Measurements from ENCODE around the gene LRRC61.

DNA sequence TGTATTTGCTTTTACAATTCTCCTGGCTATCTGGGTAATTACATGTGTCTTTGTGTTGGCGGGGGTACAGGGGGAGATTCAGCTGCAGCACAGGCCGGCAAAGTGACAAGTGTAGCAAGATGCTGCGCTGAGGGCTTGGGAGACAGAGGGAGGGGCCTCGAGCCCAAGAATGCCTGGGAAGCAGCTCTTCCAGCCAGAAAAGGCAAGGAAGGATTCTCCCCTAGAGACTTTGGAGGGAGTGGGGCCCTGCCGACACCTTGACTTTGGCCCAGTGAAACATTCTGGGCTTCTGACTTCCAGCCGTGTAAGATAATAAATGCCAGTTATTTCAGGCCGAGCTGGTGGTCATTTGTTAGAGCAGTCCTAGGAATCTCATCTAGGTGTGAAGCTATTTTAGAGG is 38.2 kb downstream of the LRRC61 start:
- TF ChIP-seq, protein P1, sequence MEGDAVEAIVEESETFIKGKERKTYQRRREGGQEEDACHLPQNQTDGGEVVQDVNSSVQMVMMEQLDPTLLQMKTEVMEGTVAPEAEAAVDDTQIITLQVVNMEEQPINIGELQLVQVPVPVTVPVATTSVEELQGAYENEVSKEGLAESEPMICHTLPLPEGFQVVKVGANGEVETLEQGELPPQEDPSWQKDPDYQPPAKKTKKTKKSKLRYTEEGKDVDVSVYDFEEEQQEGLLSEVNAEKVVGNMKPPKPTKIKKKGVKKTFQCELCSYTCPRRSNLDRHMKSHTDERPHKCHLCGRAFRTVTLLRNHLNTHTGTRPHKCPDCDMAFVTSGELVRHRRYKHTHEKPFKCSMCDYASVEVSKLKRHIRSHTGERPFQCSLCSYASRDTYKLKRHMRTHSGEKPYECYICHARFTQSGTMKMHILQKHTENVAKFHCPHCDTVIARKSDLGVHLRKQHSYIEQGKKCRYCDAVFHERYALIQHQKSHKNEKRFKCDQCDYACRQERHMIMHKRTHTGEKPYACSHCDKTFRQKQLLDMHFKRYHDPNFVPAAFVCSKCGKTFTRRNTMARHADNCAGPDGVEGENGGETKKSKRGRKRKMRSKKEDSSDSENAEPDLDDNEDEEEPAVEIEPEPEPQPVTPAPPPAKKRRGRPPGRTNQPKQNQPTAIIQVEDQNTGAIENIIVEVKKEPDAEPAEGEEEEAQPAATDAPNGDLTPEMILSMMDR (conservative IDR thresholded peaks at IDR 0.05 in 1 of 2, IDR thresholded peaks at IDR 0.05 in 1 of 2; ENCODE audit: extremely low read depth in 1 of 2, insufficient read depth in 1 of 2, low read depth in 1 of 2, low read length in 2 of 2), result no peak
- TF ChIP-seq EZH2 (IDR thresholded peaks at IDR 0.05; ENCODE audit: borderline replicate concordance, low read length), result no peak

Measured in mammary epithelial cell (primary cell).